ENCODE data around the gene NKG7.
A peak's percentile ranks its signal among the peaks of the same experiment; 100 is the strongest.

Gene NKG7

DNA sequence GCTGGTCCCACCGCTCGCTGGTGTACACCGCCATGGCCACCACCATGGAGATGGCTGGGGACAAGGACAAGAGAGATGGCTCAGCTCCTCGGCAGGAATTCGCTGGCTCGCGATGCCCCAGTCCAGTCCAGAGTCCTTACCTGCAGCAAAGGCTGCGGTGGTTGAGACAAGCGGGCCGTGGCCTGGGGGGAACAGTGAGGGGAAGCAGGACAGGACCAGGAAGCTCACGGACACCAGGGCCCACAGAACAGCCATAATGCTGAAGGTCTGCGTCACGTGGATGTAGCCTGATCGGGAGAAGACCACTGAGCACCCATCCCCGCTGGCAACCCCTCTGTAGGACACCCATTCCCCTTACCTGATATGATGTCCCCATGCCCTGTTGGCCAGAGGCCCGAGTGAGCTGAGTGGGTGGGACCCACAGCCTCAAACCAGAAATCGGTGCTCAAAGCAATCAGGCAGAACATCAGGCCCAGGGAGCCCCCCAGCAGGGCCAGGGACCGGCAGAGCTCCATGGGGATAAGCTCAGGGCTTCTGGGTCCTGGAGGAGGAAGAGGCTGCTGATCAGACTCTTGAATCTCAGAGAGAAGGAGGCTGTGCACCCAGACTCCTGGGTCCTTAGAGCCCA, 319 bp downstream of the NKG7 start:
- DNase-seq = no peak

DNA sequence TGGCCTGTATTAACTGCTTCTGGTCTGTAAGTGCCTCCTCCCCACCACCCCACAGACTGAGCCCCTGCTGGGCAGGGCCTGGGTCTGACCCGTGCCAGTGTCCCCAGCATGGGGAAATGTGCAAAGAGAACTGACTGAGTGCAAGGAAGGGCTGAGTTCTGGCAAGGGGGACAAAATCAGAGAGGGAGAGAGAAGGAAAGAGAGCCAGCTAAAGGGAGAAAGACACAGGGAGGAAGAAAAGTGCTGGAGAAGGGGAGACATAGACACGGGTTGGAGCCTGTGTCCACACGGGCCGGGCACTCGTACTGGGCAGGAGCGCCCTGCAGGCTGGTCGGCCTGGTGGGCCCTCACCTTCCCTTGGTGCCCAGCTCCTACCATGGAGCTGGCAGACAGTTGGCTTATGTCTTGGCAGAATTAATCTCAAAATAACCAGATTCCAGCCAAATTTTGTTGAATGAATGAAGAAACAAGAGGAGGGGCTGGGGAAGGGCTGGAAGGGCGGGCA, 1.2 kb downstream of the NKG7 start:
- DNase-seq = no peak

More for the DNA sequence above, 319 bp downstream of the NKG7 start:
- TF ChIP-seq GATA1 (IDR thresholded peaks at IDR 0.05; ENCODE audit: low read depth, low read length) (no peak), POLR2A (IDR thresholded peaks at IDR 0.05; ENCODE audit: low read length) (no peak)

DNA sequence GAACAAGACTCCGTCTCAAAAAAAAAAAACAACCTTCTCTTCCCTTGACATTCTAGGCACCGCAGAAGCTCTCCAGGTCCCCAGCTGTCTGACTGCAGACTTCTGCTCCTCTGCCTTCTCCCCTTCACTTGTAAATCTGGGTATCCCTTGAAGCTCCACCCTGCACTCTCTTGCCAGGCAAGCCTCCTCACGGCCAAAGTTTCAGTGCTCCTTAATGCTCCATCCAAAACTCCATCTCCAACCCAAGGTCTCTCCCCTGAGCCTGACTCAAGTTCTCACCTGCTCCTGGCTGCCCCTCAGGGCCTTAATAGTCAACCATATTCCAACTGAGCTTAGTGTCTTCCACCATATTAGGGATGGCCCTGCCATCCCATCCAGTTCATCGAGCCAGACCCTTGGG, 2.2 kb downstream of the NKG7 start:
- TF ChIP-seq GATA1 (IDR thresholded peaks at IDR 0.05; ENCODE audit: low read depth, low read length) (no peak), POLR2A (IDR thresholded peaks at IDR 0.05; ENCODE audit: low read length) (no peak)
- no peak for DNase-seq

More for the DNA sequence above, 1.2 kb downstream of the NKG7 start:
- no peak for TF ChIP-seq POLR2A (IDR thresholded peaks at IDR 0.05; ENCODE audit: low read length)
- TF ChIP-seq GATA1 (IDR thresholded peaks at IDR 0.05; ENCODE audit: low read depth, low read length) = no peak

DNA sequence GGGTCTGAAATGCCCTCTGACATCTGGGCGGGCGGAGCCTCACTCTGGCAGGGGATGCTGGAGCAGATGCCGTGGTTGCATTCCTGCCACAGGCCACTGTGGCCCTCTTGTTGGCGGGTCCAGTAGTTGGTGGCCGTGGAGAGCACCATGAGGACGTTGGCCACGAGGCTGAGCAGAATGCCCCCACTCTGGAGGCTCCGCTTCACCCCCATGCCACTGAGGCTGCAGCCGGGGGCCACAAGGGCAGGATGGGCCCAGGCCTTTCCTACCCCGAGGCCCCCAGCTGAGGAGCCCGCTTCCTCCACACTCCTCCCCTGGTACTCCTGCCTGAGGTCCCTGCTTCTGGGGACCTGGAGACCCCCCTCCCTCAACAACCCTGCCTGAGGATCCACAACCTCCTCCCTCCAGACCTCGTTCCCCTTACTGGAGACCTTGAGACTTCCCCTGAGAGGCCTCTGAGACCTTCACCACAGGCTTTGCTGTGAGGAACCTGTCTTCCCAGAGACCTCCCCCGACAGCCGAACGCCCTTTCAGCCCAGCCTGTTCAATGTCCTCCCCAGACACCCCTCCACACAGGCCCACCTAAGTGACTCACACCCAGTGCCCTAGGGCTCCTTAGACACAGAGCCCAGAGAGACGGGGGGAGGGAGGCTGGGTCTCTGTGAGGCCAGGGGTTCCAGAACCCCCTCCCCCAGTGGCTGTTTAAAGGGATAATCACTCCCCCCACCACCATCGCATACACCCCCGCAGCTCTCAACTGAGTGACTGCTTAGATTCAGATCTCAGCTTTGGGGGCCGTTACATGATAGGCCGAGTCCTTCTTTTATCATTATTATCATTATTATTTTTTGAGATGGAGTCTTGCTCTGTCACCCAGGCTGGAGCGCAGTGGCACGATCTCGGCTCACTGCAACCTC, 3.8 kb downstream of the NKG7 start, which contains the start of gene CLDND2:
Gene CLDND2, minus strand, starts transcription at position 638 of the 917 bp plus-strand sequence. Its CDS starts 426 bp downstream, at position 212.
- no peak for DNase-seq
- no peak for TF ChIP-seq POLR2A (IDR thresholded peaks at IDR 0.05; ENCODE audit: low read length)
- no peak for TF ChIP-seq GATA1 (IDR thresholded peaks at IDR 0.05; ENCODE audit: low read depth, low read length)

DNA sequence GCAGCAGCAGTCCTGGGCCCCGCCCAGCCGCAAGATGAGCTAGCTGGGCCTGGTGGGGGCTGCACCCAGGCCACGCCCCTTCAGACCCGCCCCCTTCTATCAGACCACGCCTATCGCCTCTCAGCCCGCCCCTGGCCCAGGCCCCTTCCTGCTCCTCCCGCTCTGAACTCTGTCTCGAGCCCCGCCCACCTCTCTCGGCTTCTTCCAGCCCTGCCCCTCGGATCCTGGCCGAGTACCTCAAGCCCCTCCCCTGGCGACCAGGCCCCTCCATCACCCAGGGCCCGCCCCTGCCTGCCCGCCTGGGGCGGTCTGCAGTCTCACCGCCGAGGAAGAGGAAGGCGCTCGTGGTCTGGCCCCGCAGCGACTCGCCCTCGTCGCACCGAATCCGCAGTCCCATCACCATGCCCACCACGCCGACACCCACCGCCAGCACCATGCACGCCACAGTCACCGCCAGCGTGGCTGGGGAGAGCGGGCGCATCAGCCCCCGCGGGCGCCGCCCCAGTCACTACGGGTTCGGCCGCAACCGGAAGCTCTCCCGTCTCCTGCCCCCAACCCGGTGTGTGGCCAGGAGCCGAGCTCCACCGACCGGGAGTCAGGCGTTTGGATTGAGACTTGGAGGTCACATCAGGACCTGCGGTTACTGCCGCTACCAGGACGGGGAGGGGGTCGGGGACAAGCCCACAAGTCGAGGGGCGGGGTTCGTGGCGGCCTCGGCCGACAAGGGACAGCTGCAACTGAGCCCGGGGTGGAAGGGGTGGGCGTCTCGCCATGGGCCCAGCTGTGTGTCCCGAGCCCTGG, 4.7 kb downstream of the NKG7 start:
- peak; percentile 99 for DNase-seq
- TF ChIP-seq POLR2A (IDR thresholded peaks at IDR 0.05; ENCODE audit: low read length) (peak; percentile 81), GATA1 (IDR thresholded peaks at IDR 0.05; ENCODE audit: low read depth, low read length) (no peak)

DNA sequence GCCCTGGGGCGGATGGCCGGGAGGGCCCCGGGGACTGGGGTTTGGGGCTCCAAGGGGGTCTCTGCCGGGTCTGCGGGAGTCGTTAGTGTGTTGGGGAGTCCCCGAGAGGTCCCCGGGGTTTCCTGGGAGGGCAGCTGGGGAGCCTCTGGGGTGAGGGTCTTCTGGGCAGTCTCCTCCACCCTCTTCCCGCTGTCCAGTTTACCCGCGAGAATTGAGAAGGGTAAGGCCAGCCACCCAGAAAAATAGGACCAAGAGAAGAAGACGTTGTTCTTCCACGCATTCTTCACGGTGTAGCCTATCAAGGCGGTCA, 5.2 kb downstream of the NKG7 start:
- no peak for DNase-seq
- TF ChIP-seq GATA1 (IDR thresholded peaks at IDR 0.05; ENCODE audit: low read depth, low read length) (no peak), POLR2A (IDR thresholded peaks at IDR 0.05; ENCODE audit: low read length) (no peak)

DNA sequence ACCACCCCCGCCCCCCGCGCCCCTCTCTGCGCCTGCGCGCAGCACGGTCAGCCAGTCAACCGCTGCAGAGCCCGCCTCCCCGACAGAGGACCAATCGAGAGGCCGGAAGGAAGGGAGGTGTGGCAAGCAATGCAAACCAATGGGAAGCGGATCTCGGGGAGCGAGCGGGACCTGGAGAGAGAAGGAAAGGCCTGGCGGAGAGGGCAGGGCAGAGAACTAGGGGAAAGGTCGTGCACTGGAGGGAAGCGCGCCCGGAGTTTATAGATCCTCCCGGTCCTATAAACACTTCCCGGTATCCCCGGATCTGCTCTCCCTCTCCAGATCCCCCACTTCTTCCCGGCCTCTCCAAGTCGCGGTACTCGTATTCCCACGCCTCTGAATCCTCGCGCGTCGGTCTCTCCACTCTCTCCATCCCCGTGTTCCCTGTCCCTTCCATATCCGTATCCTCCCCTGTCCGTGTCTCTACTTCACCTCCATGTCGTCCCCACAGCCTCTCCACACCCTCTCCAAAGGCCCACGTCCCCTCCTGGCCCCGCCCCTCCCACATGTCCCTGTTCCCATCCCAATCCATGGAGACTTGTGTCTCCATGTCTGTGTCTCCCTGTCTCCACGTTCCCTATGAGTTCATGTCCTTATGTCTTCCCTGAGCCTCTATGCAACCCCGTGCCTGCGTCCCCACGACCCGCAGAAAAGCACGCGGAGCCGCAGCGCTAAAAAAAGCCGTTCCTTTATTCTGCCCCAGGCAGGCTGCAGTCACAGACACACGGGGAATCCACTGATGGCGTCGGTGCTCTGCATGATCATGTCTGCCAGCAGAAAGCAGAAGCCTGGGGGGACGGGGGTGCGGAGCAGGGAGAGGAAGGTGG, 5.8 kb downstream of the NKG7 start:
- TF ChIP-seq GATA1 (IDR thresholded peaks at IDR 0.05; ENCODE audit: low read depth, low read length) (no peak), POLR2A (IDR thresholded peaks at IDR 0.05; ENCODE audit: low read length) (peak; percentile 81)
- peak; percentile 98 for DNase-seq

DNA sequence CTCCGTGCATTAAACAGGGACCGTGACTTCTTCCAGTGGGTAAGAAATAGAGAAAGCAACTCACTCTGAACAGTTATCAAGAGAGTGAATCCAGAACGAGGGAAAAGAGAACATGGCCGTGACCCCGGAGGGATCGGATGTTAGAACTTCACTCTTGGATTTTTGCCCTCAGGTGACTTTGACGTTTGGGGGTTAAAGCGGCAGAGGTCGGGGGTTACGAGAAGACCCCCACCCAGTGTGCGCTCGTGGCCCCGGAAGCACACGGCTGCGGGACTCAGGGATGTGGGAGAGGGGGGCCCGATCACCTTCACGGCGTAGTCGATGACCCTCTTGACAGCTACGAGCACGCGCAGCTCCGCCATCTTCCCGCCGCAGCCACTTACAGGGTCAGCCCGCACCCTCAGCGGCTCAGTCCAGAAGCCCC, 6.5 kb downstream of the NKG7 start, which contains the start of gene ETFB:
Gene ETFB, minus strand, starts transcription at position 424 of the 424 bp plus-strand sequence. Its CDS starts 62 bp downstream, at position 362.
- TF ChIP-seq POLR2A (IDR thresholded peaks at IDR 0.05; ENCODE audit: low read length) (peak; percentile 78), GATA1 (IDR thresholded peaks at IDR 0.05; ENCODE audit: low read depth, low read length) (no peak)
- no peak for DNase-seq

DNA sequence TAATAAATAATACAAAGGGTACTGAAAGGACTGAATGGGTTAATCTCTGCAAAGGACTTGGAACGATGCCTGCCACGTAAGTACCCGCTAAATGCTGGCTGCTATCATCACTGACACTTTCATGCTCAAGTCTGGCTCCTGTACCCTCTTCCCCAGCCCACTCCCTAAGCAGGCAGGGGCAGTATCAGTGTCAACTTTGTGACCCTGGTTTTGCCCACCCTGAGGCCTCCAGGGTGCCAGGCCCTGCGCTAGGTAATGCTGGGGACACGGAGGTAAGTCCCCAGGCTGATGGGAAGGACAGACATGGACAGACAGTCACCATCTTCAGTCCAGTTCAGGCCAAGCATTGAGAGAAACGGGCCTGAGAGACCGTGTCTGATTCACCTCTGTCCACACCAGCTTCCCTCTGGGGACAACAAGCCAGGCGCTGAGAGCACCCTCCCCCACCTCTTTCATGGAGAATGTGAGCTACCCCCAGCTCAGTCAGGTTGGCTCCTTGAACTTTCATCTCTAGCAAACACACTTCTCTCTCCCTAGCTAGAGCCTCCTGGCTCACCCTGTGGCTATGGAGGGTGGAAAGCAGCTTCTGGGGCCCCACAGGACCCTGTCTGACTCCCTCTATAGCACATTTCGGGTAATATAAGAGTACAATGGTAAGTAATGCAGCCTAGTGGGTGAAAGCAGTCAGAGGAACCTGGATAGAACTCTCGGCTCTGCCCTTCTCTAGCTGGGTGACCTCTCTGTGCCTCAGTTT, 7.1 kb downstream of the NKG7 start:
- peak; percentile 57 to 70 for DNase-seq
- no peak for TF ChIP-seq GATA1 (IDR thresholded peaks at IDR 0.05; ENCODE audit: low read depth, low read length)
- TF ChIP-seq POLR2A (IDR thresholded peaks at IDR 0.05; ENCODE audit: low read length) = no peak

DNA sequence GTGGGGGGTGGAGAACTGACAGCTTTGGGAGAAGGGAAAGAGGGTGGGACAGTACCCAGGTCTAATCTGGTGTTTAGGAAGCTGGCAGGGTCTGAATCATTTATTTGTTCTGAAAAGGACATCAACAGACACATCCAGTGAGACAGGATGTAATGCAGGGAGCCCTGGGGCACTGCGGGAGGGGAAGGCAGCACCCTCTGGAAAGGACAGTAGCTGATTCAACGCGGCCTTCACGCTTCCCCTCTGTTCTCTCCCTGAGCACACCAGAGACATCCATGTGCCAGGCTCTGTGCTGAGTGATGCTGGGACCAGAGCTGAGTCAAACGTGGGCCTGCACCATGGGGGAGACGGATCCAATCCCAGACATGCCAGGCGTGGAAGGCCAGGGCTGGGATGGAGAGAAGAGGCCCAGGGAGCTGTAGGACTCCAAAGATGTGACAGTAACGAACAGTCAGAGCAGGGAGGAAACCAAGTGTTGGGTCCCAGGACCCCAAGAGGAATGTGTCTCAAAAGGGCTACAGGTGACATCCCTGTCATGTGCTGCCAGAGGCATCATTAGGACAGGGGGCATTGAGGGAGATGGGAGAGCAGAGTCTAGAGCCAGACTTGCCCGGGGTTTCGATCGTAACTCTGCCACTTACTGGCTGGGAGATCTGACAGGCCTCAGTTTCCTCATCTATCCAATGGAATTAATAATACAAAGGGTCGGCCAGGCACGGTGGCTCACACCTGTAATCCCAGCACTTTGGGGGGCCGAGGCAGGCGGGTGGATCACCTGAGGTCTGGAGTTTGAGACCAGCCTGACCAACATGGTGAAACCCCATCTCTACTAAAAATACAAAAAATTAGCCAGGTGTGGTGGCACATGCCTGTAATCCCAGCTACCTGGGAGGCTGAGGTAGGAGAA, 8.0 kb downstream of the NKG7 start:
- no peak for TF ChIP-seq GATA1 (IDR thresholded peaks at IDR 0.05; ENCODE audit: low read depth, low read length)
- TF ChIP-seq POLR2A (IDR thresholded peaks at IDR 0.05; ENCODE audit: low read length) = no peak
- DNase-seq = no peak

DNA sequence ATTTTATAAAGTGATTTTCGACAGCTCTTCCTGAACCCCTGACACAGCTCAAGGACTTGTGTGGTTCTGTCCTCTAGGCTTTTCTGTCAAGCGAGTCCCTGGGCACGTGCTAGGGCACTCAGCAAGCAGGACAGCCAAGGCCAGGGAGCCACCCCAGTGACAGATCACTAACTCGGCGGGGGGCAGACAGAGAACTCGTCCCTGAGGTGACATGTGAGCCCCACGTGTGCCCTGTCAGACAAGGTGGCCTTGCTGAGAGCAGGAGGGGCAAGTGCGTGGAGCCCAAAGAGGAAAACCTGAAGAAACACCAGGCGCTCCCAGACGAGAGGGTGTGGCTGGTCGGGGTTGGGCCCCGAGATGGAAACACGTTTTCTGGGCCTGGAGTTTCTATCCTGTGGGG, 11.2 kb downstream of the NKG7 start:
- DNase-seq = no peak
- TF ChIP-seq GATA1 (IDR thresholded peaks at IDR 0.05; ENCODE audit: low read depth, low read length) (no peak), POLR2A (IDR thresholded peaks at IDR 0.05; ENCODE audit: low read length) (no peak)
